Endometrial microvascular endothelial cells (primary cell): Measurements from ENCODE around the gene ROMO1. TPM values are rescaled to one million over a fixed set of nuclear protein-coding genes. Genes with fewer than 3 reads are reported as not detected.
"Not testable (repeated sequence)": the region's sequence is repeated elsewhere in the genome, so short reads cannot be mapped to it uniquely, and the experiment has no call there.

ENCODE experiments used
- in situ Hi-C: cut with HindIII; loops from 2 replicates; pipeline ENCODE4 v1.10.0; 2017; ENCODE audit warnings: low sequenced_read_pairs, low pct_unique_long_range_greater_than_20kb; ENCODE audit errors: inconsistent ontology term
- total RNA-seq: library from RNA; depleted of rRNA; stranded (reverse); fragments of >200 nt; gene quantifications from one replicate; pipeline ENCODE4 v1.2.3, GENCODE V29; 2015; ENCODE audit errors: inconsistent ontology term

The ROMO1 gene
- total RNA-seq, 1 donor from 2014 or later: 520 TPM

- in situ Hi-C loops: not testable (repeated sequence)
Observed at GRCh38 chr20:35706591-35707529, 7.7 kb downstream of the ROMO1 start.

GRCh38 chr20:35708502-35708901, 9.3 kb downstream of the ROMO1 start:
- in situ Hi-C loops: no loop called here

GRCh38 chr20:35709259-35709658, 10.1 kb downstream of the ROMO1 start:
- in situ Hi-C loops: no loop called here

GRCh38 chr20:35710039-35710438, 10.8 kb downstream of the ROMO1 start:
- in situ Hi-C loops: no loop called here

- in situ Hi-C loops: no loop called here
Observed at GRCh38 chr20:35710884-35711587, 11.8 kb downstream of the ROMO1 start.

GRCh38 chr20:35711588-35712209, 12.5 kb downstream of the ROMO1 start:
- in situ Hi-C loops: no loop called here

GRCh38 chr20:35713120-35713519, 13.9 kb downstream of the ROMO1 start:
- in situ Hi-C loops: not testable (repeated sequence)

GRCh38 chr20:35714127-35714526, 14.9 kb downstream of the ROMO1 start:
- in situ Hi-C loops: no loop called here

- in situ Hi-C loops: no loop called here
Observed at GRCh38 chr20:35715652-35716051, 16.4 kb downstream of the ROMO1 start.

- in situ Hi-C loops: no loop called here
Observed at GRCh38 chr20:35716330-35716729, 17.1 kb downstream of the ROMO1 start.

- in situ Hi-C loops: not testable (repeated sequence)
Observed at GRCh38 chr20:35718321-35718720, 19.1 kb downstream of the ROMO1 start.

- in situ Hi-C loops: no loop called here
Observed at GRCh38 chr20:35718972-35719635, 19.9 kb downstream of the ROMO1 start.

- in situ Hi-C loops: no loop called here
Observed at GRCh38 chr20:35719717-35720116, 20.5 kb downstream of the ROMO1 start.

GRCh38 chr20:35720165-35721123, 21.2 kb downstream of the ROMO1 start:
- in situ Hi-C loops: no loop called here

- in situ Hi-C loops: no loop called here
Observed at GRCh38 chr20:35721219-35721618, 22.0 kb downstream of the ROMO1 start.

GRCh38 chr20:35721621-35722020, 22.4 kb downstream of the ROMO1 start:
- in situ Hi-C loops: no loop called here

- in situ Hi-C loops: not testable (repeated sequence)
Observed at GRCh38 chr20:35723275-35723639, 24.1 kb downstream of the ROMO1 start.

- in situ Hi-C loops: not testable (repeated sequence)
Observed at GRCh38 chr20:35723652-35724320, 24.6 kb downstream of the ROMO1 start.
